Ovary (tissue), 9 donors: ENCODE results near the gene KCNH6. TPM values are rescaled to one million over a fixed set of nuclear protein-coding genes. Genes with fewer than 3 reads are reported as not detected.

Experiments
- DNase-seq, 5 donors: peaks; one replicate each; pipeline ENCODE4 v3.0.0-alpha.2; 2019 to 2020
- H3K27ac ChIP-seq, 2 donors: fragments of 200-600 bp; one replicate each; pipeline versions ENCODE4 v1.5.1 to v1.8.0; 2019 to 2022
- H3K27me3 ChIP-seq: fragments of 200-600 bp; one replicate; pipeline ENCODE4 v1.8.0; 2022
- H3K36me3 ChIP-seq: fragments of 200-600 bp; sonication (generic); one replicate; pipeline ENCODE4 v1.5.1; 2019
- H3K4me1 ChIP-seq: one replicate; pipeline ENCODE4 v1.8.1; 2013; ENCODE audit warnings: mild to moderate bottlenecking, moderate library complexity; ENCODE audit not compliant: insufficient read depth
- H3K4me3 ChIP-seq: fragments of 200-600 bp; sonication (generic); one replicate; pipeline ENCODE4 v1.5.1; 2017
- H3K9me3 ChIP-seq, 2 donors: fragments of 200-600 bp in 1 of 2; sonication (generic) in 1 of 2; one replicate each; pipeline versions ENCODE4 v1.5.1 to v1.8.1; 2013 to 2019; ENCODE audit warnings: mild to moderate bottlenecking in 1 of 2, moderate library complexity in 1 of 2
- CTCF ChIP-seq, 3 donors: fragments of 450-650 bp in 2 of 3; fragments of 200-600 bp in 1 of 3; IDR thresholded peaks; one replicate each; pipeline versions ENCODE4 v1.5.1 to v1.8.0; 2016 to 2022; ENCODE audit warnings: antibody characterized with exemption in 3 of 3, mild to moderate bottlenecking in 1 of 3
- EP300 ChIP-seq: sonication (generic); formaldehyde crosslinking; IDR thresholded peaks from one replicate; pipeline ENCODE4 v1.6.1; 2017; ENCODE audit warnings: antibody characterized with exemption
- POLR2A ChIP-seq: fragments of 450-650 bp; IDR thresholded peaks from one replicate; pipeline ENCODE4 v1.6.1; 2017; ENCODE audit warnings: antibody characterized with exemption, mild to moderate bottlenecking, moderate library complexity
- WGBS, 3 donors: extraction: QIAGEN DNeasy Blood & Tissue Kit in 1 of 3; methylation state at CpG; one replicate each; pipeline versions ENCODE4 v1.1.5 to v1.1.7; 2013 to 2017; 5-methylcytosine and 5-hydroxymethylcytosine counted together
- intact Hi-C, 4 donors: fragments of 100-400 bp; cut with DNase I; formaldehyde crosslinking; loops; one replicate each; pipeline versions ENCODE4 v1.11.0 to v1.15.1; 2022 to 2023
- polyA plus RNA-seq, 2 donors: library from polyadenylated mRNA; stranded (reverse); fragments of 200-250 nt in 1 of 2; fragments of 350-450 nt in 1 of 2; fragmentation: Illumina TruSeq in 1 of 2; extraction: RNeasy Lipid Tissue Mini Kit (QIAGEN cat#74804) in 1 of 2; gene quantifications; one replicate each; pipeline ENCODE4 v1.2.3, GENCODE V29; 2013 to 2014
- total RNA-seq, 7 donors: library from RNA; depleted of rRNA in 2 of 7; stranded (reverse); fragments of >200 nt in 2 of 7; fragmentation: NEBNext Ultra II Directional in 3 of 7; extraction: Animal tissue kit (Norgen Biotek cat#: 25700) in 3 of 7; gene quantifications; one replicate each; pipeline versions ENCODE4 v1.1.0 to v1.2.4, GENCODE V29; 2016 to 2023
- donor health status: DM: no; HTN: no; CAD: no; lungs with moderate emphysema.
- donor health status: DM: no; HTN: no; CAD: no.
- donor health status: Bipolar disorder and iron deficiency.
- donor health status: DM: yes; HTN: yes; CAD: no.
- donor health status: DM: no; HTN: no; CAD: no.
- donor health status: DM: yes; HTN: yes; CAD: no.

KCNH6 gene
- total and polyA plus RNA-seq, 9 donors, result 0.36 TPM; not detected in 8

- no peak for DNase-seq
- Histone ChIP-seq H3K27ac (no peak overlapping the region), H3K9me3 (no peaks in the 10 kb centered on the region), H3K27me3 (no peaks in the 10 kb centered on the region), H3K4me3 (no peak overlapping the region), H3K4me1 (no peaks in the 10 kb centered on the region), H3K36me3 (no peaks in the 10 kb centered on the region)
- intact Hi-C loops, result no loop called here
- TF ChIP-seq CTCF (IDR thresholded peaks at IDR 0.05), result no peak
- TF ChIP-seq POLR2A, result no peak
- TF ChIP-seq EP300, result no peak
- WGBS, 3 donors, result 79 to 93% (median 84%) methylated on average over 3 of the region's 3 CpGs
Measured at GRCh38 chr17:63530557-63531021, 7.4 kb downstream of the KCNH6 start.

GRCh38 chr17:63531022-63531965 is 8.1 kb downstream of the KCNH6 start:
- Histone ChIP-seq H3K27ac (no peak overlapping the region), H3K36me3 (no peaks in the 10 kb centered on the region), H3K4me1 (no peaks in the 10 kb centered on the region), H3K27me3 (no peaks in the 10 kb centered on the region), H3K9me3 (no peaks in the 10 kb centered on the region), H3K4me3 (no peak overlapping the region)
- intact Hi-C loops, result no loop called here
- no peak for TF ChIP-seq POLR2A
- no peak for TF ChIP-seq CTCF (IDR thresholded peaks at IDR 0.05)
- peak in 2 of 5 donors; percentile 31 to 45 for DNase-seq
- WGBS, 3 donors, result 78 to 84% (median 84%) methylated on average over 10 of the region's 10 CpGs

- TF ChIP-seq CTCF (IDR thresholded peaks at IDR 0.05) (no peak), EP300 (no peak), POLR2A (no peak)
- Histone ChIP-seq H3K36me3 (no peaks in the 10 kb centered on the region), H3K27me3 (no peaks in the 10 kb centered on the region), H3K9me3 (no peaks in the 10 kb centered on the region), H3K4me1 (no peaks in the 10 kb centered on the region), H3K4me3 (no peak overlapping the region), H3K27ac (no peak overlapping the region)
- WGBS, 3 donors, result 83 to 85% (median 85%) methylated on average over 19 to 20 of the region's 20 CpGs
- intact Hi-C loops, result no loop called here
- DNase-seq, result no peak
Measured at GRCh38 chr17:63533433-63534077, 10.4 kb downstream of the KCNH6 start.

GRCh38 chr17:63534078-63534570 is 11.0 kb downstream of the KCNH6 start:
- H3K4me1 ChIP-seq, result no peaks in the 10 kb centered on the region
- H3K4me3 ChIP-seq, result no peak overlapping the region
- no peaks in the 10 kb centered on the region for H3K9me3 ChIP-seq
- no peaks in the 10 kb centered on the region for H3K36me3 ChIP-seq
- TF ChIP-seq CTCF (IDR thresholded peaks at IDR 0.05), result no peak
- no peak for TF ChIP-seq EP300
- no peaks in the 10 kb centered on the region for H3K27me3 ChIP-seq
- DNase-seq, result no peak
- intact Hi-C loops, result no loop called here
- H3K27ac ChIP-seq, result no peak overlapping the region
- 90 to 92% (median 90%) methylated on average over 17 of the region's 17 CpGs for WGBS, 3 donors
